Endothelial cell of umbilical vein (primary cell): ENCODE data around the gene LGI2. TPM values are rescaled to one million over a fixed set of nuclear protein-coding genes. Genes with fewer than 3 reads are reported as not detected.
"Not testable (repeated sequence)": the region's sequence is repeated elsewhere in the genome, so short reads cannot be mapped to it uniquely, and the experiment has no call there.

ENCODE experiments used
- BruUV-seq: library from RNA; stranded (reverse); fragments of 400-500 nt; replicated peaks from 2 replicates; lab custom pipeline; 2021; lab: Mats Ljungman, UMichigan
- CTCF ChIA-PET: fragments of 300-600, 350-600 bp; sonication (Branson Sonifier 250); formaldehyde crosslinking; loops from one replicate; lab custom pipeline; 2021; ENCODE audit warnings: antibody characterized with exemption, inconsistent platforms; lab: Charles Lee
- POLR2A ChIA-PET: fragments of 300-600, 350-600 bp; sonication (Branson Sonifier 250); formaldehyde crosslinking; loops from one replicate; lab custom pipeline; 2021; ENCODE audit warnings: antibody characterized with exemption, inconsistent platforms; lab: Charles Lee
- DNase-seq: peaks from one replicate; pipeline ENCODE4 v3.0.0-alpha.2; 2011; ENCODE audit warnings: low read depth, low spot score
- FAIRE-seq: peaks from 2 replicates; lab custom pipeline; 2011; peaks lifted over from hg19 to GRCh38; lab: Jason Lieb, UNC
- H2AFZ ChIP-seq: 2 replicates; pipeline ENCODE4 v1.6.0; 2012; ENCODE audit warnings: low read depth, low read length, control low read depth, inconsistent platforms
- H3K27ac ChIP-seq: 2 replicates; pipeline ENCODE4 v1.5.1; 2011; ENCODE audit warnings: low read depth, mild to moderate bottlenecking, control low read depth, low read length, moderate library complexity; ENCODE audit not compliant: insufficient read depth
- H3K27me3 ChIP-seq, 2 experiments: 2 replicates each; pipeline versions ENCODE4 v1.6.0 to v1.6.1; 2011; ENCODE audit warnings: low read length in 2 of 2, mixed read lengths in 1 of 2; ENCODE audit not compliant: control insufficient read depth in 2 of 2, insufficient read depth in 2 of 2
- H3K36me3 ChIP-seq, 2 experiments: 2 replicates in 1 of 2; 3 replicates in 1 of 2; pipeline ENCODE4 v1.5.1; 2011; ENCODE audit warnings: low read length in 2 of 2, mild to moderate bottlenecking in 1 of 2, moderate library complexity in 1 of 2; ENCODE audit not compliant: control insufficient read depth in 2 of 2, insufficient read depth in 2 of 2; ENCODE audit errors: extremely low read depth in 1 of 2
- H3K4me1 ChIP-seq: 3 replicates; pipeline ENCODE4 v1.5.1; 2011; ENCODE audit warnings: mild to moderate bottlenecking, low read length; ENCODE audit not compliant: control insufficient read depth, insufficient read depth; ENCODE audit errors: extremely low read depth
- H3K4me2 ChIP-seq: 2 replicates; pipeline ENCODE4 v1.6.1; 2011; ENCODE audit warnings: low read length, control low read depth, mixed read lengths; ENCODE audit not compliant: insufficient read depth
- H3K4me3 ChIP-seq, 3 experiments: fragments of 200-600 bp in 1 of 3; sonication (generic), shearing (Covaris generic) in 1 of 3; replicated peaks in 1 of 3; 2 replicates each; pipeline ENCODE4 v1.5.1; 2011 to 2016; ENCODE audit warnings: control low read depth in 3 of 3, low read length in 3 of 3, mild to moderate bottlenecking in 2 of 3, inconsistent platforms in 1 of 3, low read depth in 1 of 3, moderate library complexity in 1 of 3; ENCODE audit not compliant: insufficient read depth in 1 of 3
- H3K79me2 ChIP-seq: 2 replicates; pipeline ENCODE4 v1.6.0; 2012; ENCODE audit warnings: low read length, inconsistent platforms; ENCODE audit not compliant: control insufficient read depth, insufficient read depth
- H3K9ac ChIP-seq: replicated peaks from 2 replicates; pipeline ENCODE3; 2011; ENCODE audit warnings: low read length, control low read depth; ENCODE audit not compliant: insufficient read depth; ENCODE audit errors: extremely low read depth
- H3K9me1 ChIP-seq: replicated peaks from 3 replicates; pipeline ENCODE4 v1.6.0; 2011; ENCODE audit warnings: mild to moderate bottlenecking, low read length; ENCODE audit not compliant: control insufficient read depth, insufficient read depth; ENCODE audit errors: extremely low read depth
- H3K9me3 ChIP-seq: replicated peaks from 2 replicates; pipeline ENCODE4 v1.5.1; 2012; ENCODE audit warnings: low read length, inconsistent platforms; ENCODE audit not compliant: control insufficient read depth, insufficient read depth
- H4K20me1 ChIP-seq: replicated peaks from 2 replicates; pipeline ENCODE3; 2011; ENCODE audit warnings: mild to moderate bottlenecking, low read length; ENCODE audit not compliant: control insufficient read depth, insufficient read depth; ENCODE audit errors: extremely low read depth
- EZH2 ChIP-seq: IDR thresholded peaks from 2 replicates; pipeline ENCODE4 v1.6.1; 2012; ENCODE audit warnings: borderline replicate concordance, low read depth, mild to moderate bottlenecking, moderate library complexity, low read length, inconsistent platforms; ENCODE audit not compliant: severe bottlenecking
- FOS ChIP-seq: IDR thresholded peaks from 2 replicates; pipeline ENCODE4 v1.6.1; 2011; ENCODE audit warnings: mild to moderate bottlenecking, low read length, moderate library complexity, borderline replicate concordance; ENCODE audit not compliant: insufficient read depth
- JUN ChIP-seq: IDR thresholded peaks from 2 replicates; pipeline ENCODE4 v1.6.1; 2011; ENCODE audit warnings: borderline replicate concordance, low read depth; ENCODE audit not compliant: insufficient read length, insufficient read depth
- POLR2AphosphoS5 ChIP-seq: IDR thresholded peaks from 2 replicates; pipeline ENCODE4 v1.6.1; 2012; ENCODE audit warnings: low read depth, mild to moderate bottlenecking, control low read depth, low read length, moderate library complexity; ENCODE audit not compliant: insufficient read depth
- dilution Hi-C: fragments of 300-500 bp; cut with MboI; formaldehyde crosslinking; loops from one replicate; pipeline ENCODE4 v1.15.0; 2019; ENCODE audit warnings: low sequenced_read_pairs; ENCODE audit not compliant: extremely low pct_ligation_motif_present
- intact Hi-C: fragments of 100-400 bp; cut with micrococcal nuclease; formaldehyde crosslinking; loops from one replicate; pipeline ENCODE4 v1.10.0; 2022
- polyA plus RNA-seq, 4 experiments: library from polyadenylated mRNA; depleted of rRNA in 3 of 4; stranded (reverse) in 3 of 4; unstranded in 1 of 4; fragments of >200 nt; gene quantifications; 2 replicates each; pipeline versions ENCODE4 v1.2.1 to v1.2.3, GENCODE V29; 2011 to 2012; ENCODE audit warnings: missing spikeins in 1 of 4
- total RNA-seq: library from RNA; stranded (reverse); gene quantifications from 2 replicates; pipeline ENCODE4 v1.2.3, GENCODE V29; 2021

LGI2 gene
- total and polyA plus RNA-seq, 2 donors (not counting 3 experiments of a cell fraction or from before 2014, with no cell fraction given) = not detected

DNA sequence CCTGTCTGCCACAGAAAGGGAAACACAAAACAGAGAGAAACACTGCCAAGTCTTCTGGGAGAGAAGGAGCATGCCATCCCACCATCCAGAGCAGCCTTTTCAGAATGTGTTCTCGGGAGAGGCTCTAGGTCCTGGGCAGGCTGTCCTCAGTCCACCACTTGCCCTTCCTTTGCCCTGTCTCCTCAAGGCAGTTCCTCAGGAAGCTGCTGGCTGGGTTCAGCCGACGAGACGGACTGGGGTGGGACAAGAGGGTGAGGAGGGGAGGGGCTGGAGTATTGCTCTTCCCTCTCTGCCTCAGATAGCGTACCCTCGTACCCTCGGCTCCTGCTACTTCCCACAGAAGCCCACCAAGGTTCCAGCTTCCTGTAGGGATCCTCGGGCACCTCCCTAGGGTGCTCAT lies 26.6 kb upstream of the LGI2 start:
- BruUV-seq = no TSS peak
- H3K9me1 ChIP-seq = no peaks in the 10 kb centered on the region
- CTCF ChIA-PET = no interaction called here
- H3K9ac ChIP-seq = no peak overlapping the region
- intact Hi-C loops = no loop called here
- dilution Hi-C loops = no loop called here
- FAIRE-seq (no peak), DNase-seq (no peak)
- H3K36me3 ChIP-seq = no peaks in the 10 kb centered on the region
- H3K9me3 ChIP-seq = no peaks in the 10 kb centered on the region
- no peak overlapping the region for H3K27ac ChIP-seq
- no peaks in the 10 kb centered on the region for H3K4me1 ChIP-seq
- no peaks in the 10 kb centered on the region for H3K79me2 ChIP-seq
- no peak overlapping the region for H3K4me3 ChIP-seq
- no peak overlapping the region for H2AFZ ChIP-seq
- peaks cover 5 to 11% of the 10 kb centered on the region in 2 experiments for H3K27me3 ChIP-seq
- POLR2A ChIA-PET = no interaction called here
- no peak overlapping the region for H3K4me2 ChIP-seq
- no peaks in the 10 kb centered on the region for H4K20me1 ChIP-seq
- TF ChIP-seq FOS (no peak), JUN (no peak), POLR2AphosphoS5 (no peak), EZH2 (no peak)

DNA sequence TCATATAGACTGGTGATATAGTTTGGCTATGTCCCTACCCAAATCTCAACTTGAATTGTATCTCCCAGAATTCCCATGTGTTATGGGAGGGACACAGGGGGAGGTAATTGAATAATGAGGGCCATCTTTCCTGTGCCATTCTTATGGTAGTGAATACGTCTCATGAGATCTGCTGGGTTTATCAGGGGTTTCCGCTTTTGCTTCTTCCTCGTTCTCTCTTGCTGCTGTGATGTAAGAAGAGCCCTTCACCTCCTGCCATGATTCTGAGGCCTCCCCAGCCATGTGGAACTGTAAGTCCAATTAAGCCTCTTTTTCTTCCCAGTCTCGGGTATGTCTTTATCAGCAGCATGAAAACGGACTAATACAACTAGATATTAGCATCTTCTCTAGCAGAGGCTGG lies 21.3 kb upstream of the LGI2 start:
- CTCF ChIA-PET = interaction anchor here (1.8 kb wide), 1 partner anchor 72 kb away, joined by 5 read pairs; no protein-coding TSS in a partner anchor
- DNase-seq, FAIRE-seq, intact Hi-C loops, H3K4me3 ChIP-seq, POLR2A ChIA-PET, H3K4me2 ChIP-seq, H3K9me1 ChIP-seq, H4K20me1 ChIP-seq, H3K27ac ChIP-seq, dilution Hi-C loops, H3K27me3 ChIP-seq, H3K36me3 ChIP-seq, BruUV-seq, H3K9me3 ChIP-seq, H3K4me1 ChIP-seq, H3K79me2 ChIP-seq, H2AFZ ChIP-seq, H3K9ac ChIP-seq: not testable (repeated sequence)
